PFSK-1 (cell line): ENCODE results near the gene CD244.

Experiments used
- FOXP2 ChIP-seq: optimal IDR thresholded peaks from 2 replicates; pipeline ENCODE3; 2011; ENCODE audit warnings: borderline replicate concordance, control low read depth, inconsistent platforms; ENCODE audit not compliant: insufficient read depth; ENCODE audit errors: extremely low read length, extremely low read depth
- POLR2AphosphoS5 ChIP-seq: IDR thresholded peaks from 2 replicates; pipeline ENCODE4 v1.6.1; 2012; ENCODE audit warnings: low read depth, mild to moderate bottlenecking, control low read depth, low read length, moderate library complexity
- SIN3A ChIP-seq: IDR thresholded peaks from 2 replicates; pipeline ENCODE4 v1.6.1; 2012; ENCODE audit warnings: mild to moderate bottlenecking, low read length, moderate library complexity, borderline replicate concordance; ENCODE audit not compliant: insufficient read depth
- TAF1 ChIP-seq: IDR thresholded peaks from 2 replicates; pipeline ENCODE4 v1.6.1; 2012; ENCODE audit warnings: low read length, control low read depth, borderline replicate concordance; ENCODE audit not compliant: insufficient read depth
- TF ChIP-seq, protein P1 (sequence below), 2 experiments: IDR thresholded peaks; 2 replicates each; pipeline versions ENCODE4 v1.6.1 to v1.8.0; 2011 to 2012; ENCODE audit warnings: low read depth in 2 of 2, low read length in 2 of 2, control low read depth in 1 of 2, inconsistent platforms in 1 of 2, mild to moderate bottlenecking in 1 of 2, moderate library complexity in 1 of 2; ENCODE audit not compliant: insufficient read depth in 1 of 2

The CD244 gene

DNA sequence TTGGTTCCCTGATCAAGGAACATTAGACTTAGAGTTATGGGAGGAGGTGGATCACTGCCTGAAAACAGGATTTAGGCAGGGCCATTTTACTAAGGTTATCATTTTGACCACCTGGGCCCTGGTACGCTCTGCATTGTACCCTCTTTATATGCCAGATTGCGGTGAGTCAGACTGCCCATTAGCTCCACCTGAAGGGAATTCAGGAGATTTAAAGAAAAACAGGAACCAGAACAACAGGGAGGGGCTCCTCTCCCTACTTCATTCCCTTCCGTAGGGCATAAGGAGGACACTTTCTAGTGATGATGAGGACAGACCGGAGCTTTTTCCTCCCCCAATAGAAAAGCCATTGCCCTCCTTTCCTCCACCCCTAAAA is 42.9 kb upstream of the CD244 start:
- TF ChIP-seq, protein P1, sequence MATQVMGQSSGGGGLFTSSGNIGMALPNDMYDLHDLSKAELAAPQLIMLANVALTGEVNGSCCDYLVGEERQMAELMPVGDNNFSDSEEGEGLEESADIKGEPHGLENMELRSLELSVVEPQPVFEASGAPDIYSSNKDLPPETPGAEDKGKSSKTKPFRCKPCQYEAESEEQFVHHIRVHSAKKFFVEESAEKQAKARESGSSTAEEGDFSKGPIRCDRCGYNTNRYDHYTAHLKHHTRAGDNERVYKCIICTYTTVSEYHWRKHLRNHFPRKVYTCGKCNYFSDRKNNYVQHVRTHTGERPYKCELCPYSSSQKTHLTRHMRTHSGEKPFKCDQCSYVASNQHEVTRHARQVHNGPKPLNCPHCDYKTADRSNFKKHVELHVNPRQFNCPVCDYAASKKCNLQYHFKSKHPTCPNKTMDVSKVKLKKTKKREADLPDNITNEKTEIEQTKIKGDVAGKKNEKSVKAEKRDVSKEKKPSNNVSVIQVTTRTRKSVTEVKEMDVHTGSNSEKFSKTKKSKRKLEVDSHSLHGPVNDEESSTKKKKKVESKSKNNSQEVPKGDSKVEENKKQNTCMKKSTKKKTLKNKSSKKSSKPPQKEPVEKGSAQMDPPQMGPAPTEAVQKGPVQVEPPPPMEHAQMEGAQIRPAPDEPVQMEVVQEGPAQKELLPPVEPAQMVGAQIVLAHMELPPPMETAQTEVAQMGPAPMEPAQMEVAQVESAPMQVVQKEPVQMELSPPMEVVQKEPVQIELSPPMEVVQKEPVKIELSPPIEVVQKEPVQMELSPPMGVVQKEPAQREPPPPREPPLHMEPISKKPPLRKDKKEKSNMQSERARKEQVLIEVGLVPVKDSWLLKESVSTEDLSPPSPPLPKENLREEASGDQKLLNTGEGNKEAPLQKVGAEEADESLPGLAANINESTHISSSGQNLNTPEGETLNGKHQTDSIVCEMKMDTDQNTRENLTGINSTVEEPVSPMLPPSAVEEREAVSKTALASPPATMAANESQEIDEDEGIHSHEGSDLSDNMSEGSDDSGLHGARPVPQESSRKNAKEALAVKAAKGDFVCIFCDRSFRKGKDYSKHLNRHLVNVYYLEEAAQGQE (IDR thresholded peaks at IDR 0.05; ENCODE audit: insufficient read depth in 1 of 2, low read depth in 2 of 2, low read length in 2 of 2), result no peak
- TF ChIP-seq TAF1 (no peak), FOXP2 (no peak), POLR2AphosphoS5 (no peak), SIN3A (no peak)

DNA sequence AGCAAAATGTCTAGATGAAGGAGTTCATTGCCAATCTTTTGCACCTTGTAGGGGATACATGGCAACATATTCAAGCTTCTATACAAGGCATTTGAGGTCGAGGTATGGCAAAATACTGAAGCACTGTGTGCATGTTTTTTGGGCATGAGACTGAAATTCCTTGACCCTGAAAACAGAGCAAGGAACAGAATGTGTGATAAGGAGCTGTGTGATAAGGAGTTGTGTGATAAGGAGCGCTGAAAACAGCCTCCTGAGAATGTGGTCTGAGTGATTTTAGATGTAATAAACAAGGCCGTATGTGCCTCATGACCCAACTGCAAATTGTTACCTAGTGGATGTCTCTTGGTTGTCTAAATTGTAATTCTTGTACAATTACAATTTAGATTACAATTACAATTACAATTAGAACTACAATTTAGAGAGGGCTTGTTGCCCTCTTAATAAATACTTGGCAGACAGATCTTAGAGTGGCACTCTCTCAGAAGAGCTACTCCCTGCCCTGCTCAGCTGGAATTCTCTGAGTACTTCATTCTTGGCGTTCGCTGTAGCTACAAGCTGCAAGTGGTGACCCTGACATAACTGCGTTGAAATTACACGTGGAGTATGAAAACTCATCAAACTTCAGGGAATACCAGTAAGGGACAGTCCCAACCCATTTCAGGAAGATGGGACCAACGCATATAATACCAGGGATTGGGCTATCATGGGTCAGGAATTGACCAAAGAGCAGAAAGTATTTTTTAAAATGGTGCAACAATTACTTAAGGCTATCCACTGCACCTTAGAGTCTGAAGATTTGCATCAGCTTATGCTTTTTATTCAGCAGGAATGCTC is 42.3 kb upstream of the CD244 start:
- TF ChIP-seq POLR2AphosphoS5 (no peak), TAF1 (no peak), FOXP2 (no peak)

DNA sequence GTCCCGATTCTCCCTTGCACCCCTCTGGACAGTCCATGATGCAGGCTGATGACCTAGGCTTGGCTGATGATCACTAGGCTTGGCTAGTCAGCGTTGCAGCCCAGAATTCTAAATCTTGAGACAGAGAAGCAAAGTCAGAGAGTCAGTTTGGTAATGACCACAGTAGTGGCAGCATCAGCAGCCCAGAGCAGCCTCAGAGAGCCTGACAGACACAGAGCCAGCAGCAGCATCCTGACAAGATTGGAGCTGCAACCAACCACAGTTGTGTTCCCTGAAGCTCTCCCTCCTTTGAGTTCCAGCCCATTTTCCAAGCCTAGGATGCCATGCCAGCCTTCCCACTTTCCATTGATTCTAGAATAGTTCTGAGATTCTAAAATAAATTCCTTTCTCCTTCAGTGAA is 39.1 kb upstream of the CD244 start:
- TF ChIP-seq, protein P1 (IDR thresholded peaks at IDR 0.05; ENCODE audit: insufficient read depth in 1 of 2, low read depth in 2 of 2, low read length in 2 of 2), result no peak
- no peak for TF ChIP-seq POLR2AphosphoS5
- TF ChIP-seq SIN3A, result no peak
- no peak for TF ChIP-seq TAF1
- TF ChIP-seq FOXP2, result no peak

DNA sequence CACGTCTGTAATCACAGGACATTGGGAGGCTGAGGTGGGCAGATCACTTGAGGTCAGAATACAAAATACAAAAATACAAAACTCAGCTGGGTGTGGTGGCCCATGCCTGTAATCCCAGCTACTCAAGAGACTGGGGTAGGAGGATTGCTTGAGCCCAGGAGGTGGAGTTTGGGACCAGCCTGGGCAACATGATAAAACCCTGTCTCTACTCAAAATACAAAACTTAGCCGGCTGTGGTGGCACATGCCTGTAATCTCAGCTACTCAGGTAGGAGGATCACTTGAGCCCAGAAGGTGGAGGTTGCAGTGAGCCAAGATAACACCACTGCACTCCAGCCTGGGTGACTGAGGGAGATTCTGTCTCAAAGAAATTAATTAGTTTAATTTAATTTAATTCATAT is 28.8 kb upstream of the CD244 start:
- no peak for TF ChIP-seq TAF1
- TF ChIP-seq FOXP2, result no peak
- TF ChIP-seq, protein P1 (IDR thresholded peaks at IDR 0.05; ENCODE audit: insufficient read depth in 1 of 2, low read depth in 2 of 2, low read length in 2 of 2), result no peak
- no peak for TF ChIP-seq POLR2AphosphoS5

DNA sequence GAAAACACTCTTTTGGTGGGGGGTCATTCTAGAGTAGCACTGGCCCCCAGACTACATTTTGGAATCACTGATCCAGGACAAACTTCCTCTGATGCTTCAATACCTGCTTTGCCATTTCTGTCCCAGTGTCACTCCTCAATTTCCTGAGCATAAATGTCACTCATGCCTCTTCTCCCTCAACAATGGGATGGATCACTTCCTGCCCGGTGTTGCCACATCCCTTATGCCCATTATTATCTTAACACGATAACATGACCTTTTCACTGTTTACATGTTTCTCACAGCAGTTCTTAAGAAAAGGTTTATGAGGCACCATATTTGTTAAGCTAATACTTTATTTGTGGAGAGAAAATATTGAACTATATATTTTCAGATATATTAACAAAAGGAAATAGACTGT is 26.2 kb upstream of the CD244 start:
- TF ChIP-seq TAF1 (no peak), FOXP2 (no peak), SIN3A (no peak), POLR2AphosphoS5 (no peak)
- TF ChIP-seq, protein P1 (IDR thresholded peaks at IDR 0.05; ENCODE audit: insufficient read depth in 1 of 2, low read depth in 2 of 2, low read length in 2 of 2), result no peak
